GM12872 (cell line): ENCODE results near the gene ARL5A.

Experiments used
- CTCF ChIP-seq: IDR thresholded peaks from 3 replicates; pipeline ENCODE4 v1.5.1; 2011; ENCODE audit warnings: low read depth, mild to moderate bottlenecking, low read length, moderate library complexity; ENCODE audit not compliant: insufficient read depth

Gene ARL5A

GRCh38 chr2:151774506-151774905 lies 53.7 kb downstream of the ARL5A start:
- no peak for TF ChIP-seq CTCF

- TF ChIP-seq CTCF = no peak
Measured at GRCh38 chr2:151771599-151772358, 56.4 kb downstream of the ARL5A start.

GRCh38 chr2:151770995-151771394 lies 57.2 kb downstream of the ARL5A start:
- TF ChIP-seq CTCF = no peak

GRCh38 chr2:151769606-151770005 lies 58.6 kb downstream of the ARL5A start:
- no peak for TF ChIP-seq CTCF

- TF ChIP-seq CTCF = no peak
Measured at GRCh38 chr2:151767536-151767935, 60.7 kb downstream of the ARL5A start.

GRCh38 chr2:151766437-151767153 lies 61.6 kb downstream of the ARL5A start:
- no peak for TF ChIP-seq CTCF

GRCh38 chr2:151765760-151766410 lies 62.3 kb downstream of the ARL5A start:
- TF ChIP-seq CTCF = no peak
